ENCODE results near the gene GPR25.
A peak's percentile ranks its signal among the peaks of the same experiment; 100 is the strongest.

The GPR25 gene

DNA sequence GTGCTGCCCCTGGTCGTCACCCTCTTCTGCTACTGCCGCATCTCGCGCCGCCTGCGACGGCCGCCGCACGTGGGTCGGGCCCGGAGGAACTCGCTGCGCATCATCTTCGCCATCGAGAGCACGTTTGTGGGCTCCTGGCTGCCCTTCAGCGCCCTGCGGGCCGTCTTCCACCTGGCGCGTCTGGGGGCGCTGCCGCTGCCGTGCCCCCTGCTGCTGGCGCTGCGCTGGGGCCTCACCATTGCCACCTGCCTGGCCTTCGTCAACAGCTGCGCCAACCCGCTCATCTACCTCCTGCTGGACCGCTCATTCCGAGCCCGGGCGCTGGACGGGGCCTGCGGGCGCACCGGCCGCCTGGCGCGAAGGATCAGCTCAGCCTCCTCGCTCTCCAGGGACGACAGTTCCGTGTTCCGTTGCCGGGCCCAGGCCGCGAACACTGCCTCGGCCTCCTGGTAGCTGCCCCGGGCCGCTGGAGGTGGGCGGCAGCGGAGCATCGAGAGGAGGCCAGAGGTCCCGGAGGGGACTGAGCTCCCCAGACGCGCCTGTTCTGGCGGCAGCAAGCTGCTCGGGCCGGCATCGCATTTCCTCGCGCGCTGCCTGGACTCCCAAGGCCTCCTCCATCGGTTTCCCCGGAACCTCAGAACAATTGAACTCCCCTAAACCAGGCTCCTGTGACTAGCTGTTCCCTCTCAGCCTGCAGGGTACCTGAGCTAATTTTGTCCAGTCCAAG, 1.1 kb downstream of the GPR25 start:
- DNase-seq, result no peak

GRCh38 chr1:200874694-200875093, 1.9 kb downstream of the GPR25 start:
- DNase-seq, result no peak

- no peak for DNase-seq
Observed at GRCh38 chr1:200875416-200875815, 2.6 kb downstream of the GPR25 start.

GRCh38 chr1:200877010-200877409, 4.2 kb downstream of the GPR25 start:
- no peak for DNase-seq

GRCh38 chr1:200877839-200878551, 5.2 kb downstream of the GPR25 start:
- peak in 1 of 2 donors; percentile 35 for DNase-seq

- no peak for DNase-seq
Observed at GRCh38 chr1:200880212-200880611, 7.4 kb downstream of the GPR25 start.

DNA sequence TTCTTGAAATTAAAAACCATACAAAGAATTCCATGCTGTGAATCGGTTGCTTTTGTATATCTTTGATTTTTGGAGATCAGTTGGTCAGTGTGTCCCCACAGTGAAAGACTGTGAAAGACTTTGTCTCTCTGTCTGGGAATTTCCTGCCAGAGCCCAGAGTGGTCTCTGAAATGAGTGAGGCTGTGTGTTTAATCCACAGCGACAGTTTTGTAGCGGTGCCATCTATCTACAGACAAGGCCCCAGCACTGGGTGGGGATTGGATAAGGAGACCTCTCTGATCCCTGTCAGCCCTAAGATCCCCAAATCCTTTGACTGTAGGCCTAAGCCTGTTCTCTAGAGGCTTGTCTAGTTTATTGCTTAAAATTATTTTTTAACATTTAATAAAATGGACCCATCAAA, 10.3 kb downstream of the GPR25 start:
- DNase-seq, result no peak

GRCh38 chr1:200885623-200886402, 13.0 kb downstream of the GPR25 start:
- no peak for DNase-seq

- no peak for DNase-seq
Observed at GRCh38 chr1:200886594-200886993, 13.8 kb downstream of the GPR25 start.

- DNase-seq, result no peak
Observed at GRCh38 chr1:200887036-200887435, 14.3 kb downstream of the GPR25 start.

- DNase-seq, result no peak
Observed at GRCh38 chr1:200887772-200888348, 15.1 kb downstream of the GPR25 start.

DNA sequence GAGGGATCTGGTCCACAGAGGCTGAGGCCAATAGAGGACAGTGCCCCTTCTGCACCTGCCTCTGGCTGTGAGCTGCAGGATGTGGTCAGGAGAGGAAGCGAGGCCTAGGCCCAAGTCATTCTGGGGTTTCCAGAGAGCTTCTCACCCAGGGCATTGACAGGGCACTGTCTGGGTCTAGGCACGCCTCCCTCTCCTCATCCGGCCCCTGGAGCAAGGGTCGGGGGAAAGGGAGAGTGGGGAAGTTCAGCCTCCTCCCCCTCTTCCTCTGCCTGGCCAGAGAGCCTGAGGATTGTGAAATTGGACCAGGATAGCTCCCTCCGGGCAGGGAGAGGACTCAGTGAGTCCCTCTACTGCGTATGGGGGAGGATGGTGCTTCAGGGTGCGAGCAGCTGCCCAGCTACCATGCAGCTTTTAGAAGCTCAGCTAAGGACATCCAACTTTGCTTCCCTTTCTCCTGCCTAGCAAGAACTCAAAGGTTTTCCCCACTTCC, 15.6 kb downstream of the GPR25 start:
- peak; percentile 77 to 81 for DNase-seq

DNA sequence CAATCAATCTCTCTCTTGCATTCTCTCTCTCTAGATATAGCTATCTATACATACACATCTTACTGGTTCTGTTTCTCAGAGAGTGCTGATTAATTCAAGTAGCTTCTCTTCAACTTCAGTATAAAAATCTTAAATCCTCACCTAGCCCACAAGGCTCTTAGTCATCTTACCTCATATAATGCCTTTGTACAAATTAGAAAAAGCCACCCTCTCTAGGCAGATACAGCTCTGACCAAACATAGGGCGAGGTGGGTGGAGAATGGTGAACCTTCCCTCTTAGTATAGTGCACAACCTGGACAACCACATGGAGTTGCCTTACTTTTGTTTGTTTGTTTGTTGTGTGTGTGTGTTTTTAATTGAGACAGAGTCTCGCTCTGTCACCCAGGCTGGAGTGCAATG, 16.8 kb downstream of the GPR25 start:
- DNase-seq, result no peak

DNA sequence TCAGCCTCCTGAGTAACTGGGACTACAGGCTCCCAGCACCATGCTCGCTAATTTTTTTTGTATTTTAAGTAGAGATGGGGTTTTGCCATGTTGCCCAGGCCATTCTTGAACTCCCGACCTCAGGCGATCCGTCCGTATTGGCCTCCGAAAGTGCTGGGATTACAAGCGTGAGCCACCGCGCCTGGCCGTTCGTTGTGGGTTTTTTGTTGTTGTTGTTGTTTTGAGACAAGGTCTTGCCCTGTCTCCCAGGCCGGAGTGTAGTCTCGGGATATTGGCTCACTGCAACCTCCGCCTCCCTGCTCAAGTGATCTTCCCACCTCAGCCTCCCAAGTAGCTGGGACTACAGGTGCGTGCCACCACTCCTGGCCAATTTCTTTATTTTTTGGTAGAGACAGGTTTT, 17.2 kb downstream of the GPR25 start:
- no peak for DNase-seq

DNA sequence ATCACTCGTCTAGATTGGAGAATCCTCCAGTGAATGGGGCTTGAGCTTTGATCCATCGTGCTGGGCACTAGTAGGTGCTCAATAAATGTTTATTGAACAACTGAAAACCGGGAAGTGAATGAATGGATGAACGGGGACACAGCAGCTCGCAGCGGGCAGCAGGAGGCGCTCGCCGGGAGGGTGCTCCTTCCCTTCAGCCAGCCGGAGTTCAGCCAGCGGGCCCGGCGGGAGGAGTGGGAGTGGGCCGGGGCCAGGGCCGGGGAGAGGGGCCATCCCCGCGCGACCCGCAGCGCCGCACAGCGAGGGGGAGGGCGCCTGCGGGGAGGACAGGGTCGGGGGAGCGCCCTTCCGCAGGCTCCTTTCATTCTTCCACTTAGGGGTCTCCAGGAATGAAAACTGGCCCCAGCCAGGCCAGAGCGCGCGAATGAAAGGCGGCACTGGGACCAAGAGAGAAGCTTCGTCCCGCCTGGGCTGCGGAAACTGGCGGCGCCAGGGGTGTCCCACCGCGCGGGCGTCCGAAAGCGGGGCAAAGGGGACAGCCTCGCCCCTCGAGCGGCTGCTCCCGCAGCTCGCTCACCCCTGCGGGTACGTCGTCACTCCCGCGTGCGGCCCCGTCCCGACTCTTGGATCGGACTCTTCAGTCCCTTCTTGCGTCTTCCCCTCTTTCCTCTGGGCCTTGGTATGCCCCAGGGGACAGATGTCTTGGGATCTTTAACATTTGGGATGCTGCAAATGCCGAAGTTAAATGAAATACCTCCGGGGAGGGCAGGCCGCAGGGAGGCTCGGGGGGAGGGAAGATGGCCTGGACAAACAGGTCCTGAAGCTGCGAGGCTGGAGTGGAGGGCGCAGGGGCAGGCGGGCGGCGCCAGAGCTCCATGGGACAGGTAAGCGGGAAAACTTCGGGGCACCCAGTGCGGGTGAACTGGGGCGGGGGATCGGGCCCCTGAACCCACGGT, 18.3 kb downstream of the GPR25 start:
- no peak for DNase-seq

DNA sequence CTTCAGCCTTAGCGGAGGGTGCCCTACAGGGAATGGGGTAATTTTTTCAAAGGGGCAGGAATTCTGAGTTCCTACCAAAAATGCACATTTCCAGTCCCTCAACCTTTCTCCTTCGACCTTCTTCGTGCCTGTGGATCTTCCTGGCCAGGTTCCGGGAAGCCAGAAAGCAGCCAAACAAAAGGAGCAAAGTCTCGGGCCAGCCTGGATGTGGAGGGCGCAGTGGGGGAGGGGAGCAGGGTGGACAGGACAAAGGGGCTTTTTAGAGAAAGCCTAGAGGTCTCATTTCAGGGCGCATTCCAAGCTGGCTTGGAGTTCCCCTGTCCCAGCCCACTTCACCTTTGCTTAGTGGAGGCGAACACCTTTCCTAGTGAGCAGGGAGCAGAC, 19.0 kb downstream of the GPR25 start:
- DNase-seq, result no peak

DNA sequence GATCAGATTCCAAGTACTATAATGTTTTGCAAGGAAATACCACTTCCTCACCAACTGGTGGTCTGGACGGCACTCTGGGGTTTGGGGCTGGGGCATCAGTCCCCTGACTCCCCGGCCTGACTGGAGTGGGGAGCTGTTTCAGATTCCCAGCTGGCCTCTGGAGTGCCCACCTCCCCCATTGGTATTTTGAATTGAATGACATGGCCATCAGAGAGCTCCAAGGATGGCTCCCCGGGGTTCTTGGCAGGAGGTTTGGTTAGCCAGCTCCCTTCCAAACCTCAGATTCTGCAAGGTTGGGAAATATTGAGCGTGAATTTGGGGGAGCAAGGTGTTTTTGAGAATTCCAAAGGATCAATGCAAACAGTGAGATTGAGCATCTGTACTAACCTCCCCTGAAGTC, 19.8 kb downstream of the GPR25 start:
- DNase-seq, result no peak

DNA sequence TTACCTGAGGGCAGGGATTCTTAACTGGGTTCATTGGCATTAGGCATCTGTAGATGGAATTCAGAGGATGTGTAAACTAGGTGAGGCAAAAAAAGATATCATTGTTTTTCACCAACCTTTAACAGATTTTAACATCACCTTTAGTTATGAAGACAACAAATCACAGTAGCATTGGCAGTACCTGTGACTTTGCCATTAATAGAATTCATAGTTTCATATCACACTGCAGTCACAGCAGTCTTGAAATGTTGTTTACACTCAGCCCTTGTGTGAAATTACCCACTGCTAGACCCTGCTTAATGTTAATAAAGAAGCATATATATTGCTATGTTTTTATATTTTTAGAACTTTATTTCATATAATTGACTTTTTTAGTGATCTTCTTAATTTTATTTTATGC, 20.2 kb downstream of the GPR25 start:
- no peak for DNase-seq

DNA sequence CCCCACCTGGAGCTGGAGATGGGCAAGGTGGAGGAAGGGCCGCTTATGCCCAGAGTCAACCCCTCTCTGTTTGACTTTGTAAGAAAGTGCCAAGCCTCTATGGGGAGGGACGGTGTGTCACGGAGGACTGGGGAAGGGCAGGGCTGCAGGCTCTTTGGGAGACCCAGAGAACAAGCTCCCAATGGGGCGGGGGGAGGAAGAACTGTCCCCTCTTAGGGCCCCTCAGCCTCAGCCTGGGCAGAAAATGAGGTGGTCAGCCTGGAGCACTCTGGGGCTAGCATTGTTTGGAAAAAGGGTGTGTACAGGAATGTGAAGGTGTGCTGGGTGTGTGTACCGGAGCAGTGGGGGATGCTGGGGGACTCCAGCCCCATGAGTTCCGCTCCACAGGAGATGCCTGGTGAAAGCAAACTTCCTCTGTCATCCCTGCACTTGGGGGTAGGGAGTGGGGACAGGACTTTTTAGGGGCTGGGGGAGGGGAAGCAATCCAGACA, 20.7 kb downstream of the GPR25 start:
- no peak for DNase-seq

DNA sequence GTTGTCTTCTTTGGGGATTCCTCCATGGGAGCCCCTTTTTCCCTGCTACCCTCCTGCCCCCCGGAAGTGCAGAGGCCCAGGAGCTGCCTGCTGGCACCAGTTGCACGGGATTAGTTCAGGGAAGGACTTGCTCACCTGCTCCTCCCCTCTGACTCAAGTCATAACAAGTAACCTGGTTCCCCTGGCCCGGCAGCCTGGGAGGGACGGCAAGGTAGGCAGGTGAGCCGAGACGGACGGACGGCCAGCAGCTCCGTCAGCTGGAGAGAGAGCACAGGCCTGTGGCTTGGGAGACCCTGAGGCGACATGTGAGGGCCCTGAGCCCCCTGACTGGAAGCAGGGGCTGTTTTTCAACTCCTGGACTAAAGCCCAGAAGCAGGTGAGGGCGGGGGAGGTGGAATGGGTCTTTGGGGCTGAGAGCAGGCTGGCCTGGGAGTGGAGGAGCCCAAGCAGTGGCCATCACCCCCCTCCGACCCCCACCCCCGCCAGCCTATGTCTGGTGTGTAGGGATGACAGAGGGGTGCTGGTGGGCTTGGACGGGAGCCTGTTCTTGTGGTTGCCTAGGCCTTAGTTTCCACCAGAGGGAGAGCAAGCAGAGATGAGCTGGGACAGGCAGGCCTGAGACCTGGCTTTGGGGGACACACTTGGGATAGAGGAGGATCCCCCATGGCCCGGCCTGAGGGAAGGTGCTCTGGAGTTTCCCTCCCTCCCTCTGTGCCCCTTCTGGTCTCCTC, 22.1 kb downstream of the GPR25 start, which contains the start of gene INAVA:
Gene INAVA, plus strand, starts transcription at position 189 of the 731 bp plus-strand sequence. CDS start 3,501 bp downstream, outside the sequence.
- DNase-seq, result no peak

GRCh38 chr1:200895443-200895789, 22.6 kb downstream of the GPR25 start:
- no peak for DNase-seq

All from CD4-positive, alpha-beta T cell treated with Interleukin-1 beta for 1 hour (primary cell).